Cardiac fibroblast (primary cell): ENCODE measurements around the gene HOXB2.

Source experiments
- DNase-seq, 2 donors: peaks; one replicate each; pipeline versions ENCODE4 v3.0.0 to v3.0.0-alpha.2; 2010; ENCODE audit warnings: low read depth in 2 of 2
- H3K4me3 ChIP-seq, 2 donors: replicated peaks in 1 of 2; 1 replicate in 1 of 2; 2 replicates in 1 of 2; pipeline ENCODE4 v1.5.1; 2011; ENCODE audit warnings: low read depth in 2 of 2, low read length in 2 of 2, mild to moderate bottlenecking in 2 of 2, moderate library complexity in 1 of 2
- CTCF ChIP-seq: IDR thresholded peaks from one replicate; pipeline ENCODE4 v1.5.1; 2011; ENCODE audit warnings: low read depth, mild to moderate bottlenecking, low read length, inconsistent platforms

The HOXB2 gene

DNA sequence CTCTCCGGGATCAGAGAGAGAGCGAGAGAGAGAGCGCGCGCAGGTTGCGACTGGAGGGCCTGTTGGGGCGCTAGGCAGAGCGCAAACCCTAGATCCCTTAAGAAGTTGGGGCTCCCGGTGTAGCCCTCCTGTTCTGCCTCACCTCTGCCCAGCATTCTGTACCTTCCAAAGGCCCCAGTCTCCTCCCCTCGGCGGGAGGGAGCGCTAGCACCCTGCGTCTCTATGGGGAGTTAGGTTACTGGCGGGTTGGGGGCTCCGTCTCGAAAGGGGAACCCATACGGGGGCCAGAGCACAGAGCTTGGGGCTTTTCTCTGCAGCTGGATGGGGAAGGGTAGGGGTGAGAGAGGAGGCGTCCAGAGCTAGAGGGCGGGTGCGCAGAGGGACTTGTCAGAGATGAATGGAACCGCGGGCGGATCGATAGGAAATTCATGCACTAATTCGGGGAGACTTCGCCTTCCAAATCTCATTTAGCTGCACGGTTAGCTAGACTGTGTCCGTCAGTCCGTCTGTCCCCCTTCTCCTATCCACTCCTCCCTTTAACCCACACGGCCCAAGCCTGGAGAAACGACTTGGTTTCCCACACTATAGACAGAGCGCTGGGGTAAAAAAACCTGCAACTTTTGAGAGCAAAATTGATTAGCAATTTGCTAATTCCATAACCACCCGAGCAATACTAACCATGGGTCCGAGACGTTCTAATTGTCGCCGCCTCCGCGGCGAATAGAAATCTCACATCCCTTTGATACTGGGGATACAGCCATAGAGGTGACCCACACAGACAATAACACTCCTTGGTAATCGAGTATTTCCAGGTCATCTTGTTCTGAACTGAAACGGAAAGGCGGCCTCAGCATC is 33.9 kb upstream of the HOXB2 start:
- DNase-seq, result no peak
- H3K4me3 ChIP-seq, result peak overlapping the region; percentile 28 to 57
- TF ChIP-seq CTCF, result no peak

DNA sequence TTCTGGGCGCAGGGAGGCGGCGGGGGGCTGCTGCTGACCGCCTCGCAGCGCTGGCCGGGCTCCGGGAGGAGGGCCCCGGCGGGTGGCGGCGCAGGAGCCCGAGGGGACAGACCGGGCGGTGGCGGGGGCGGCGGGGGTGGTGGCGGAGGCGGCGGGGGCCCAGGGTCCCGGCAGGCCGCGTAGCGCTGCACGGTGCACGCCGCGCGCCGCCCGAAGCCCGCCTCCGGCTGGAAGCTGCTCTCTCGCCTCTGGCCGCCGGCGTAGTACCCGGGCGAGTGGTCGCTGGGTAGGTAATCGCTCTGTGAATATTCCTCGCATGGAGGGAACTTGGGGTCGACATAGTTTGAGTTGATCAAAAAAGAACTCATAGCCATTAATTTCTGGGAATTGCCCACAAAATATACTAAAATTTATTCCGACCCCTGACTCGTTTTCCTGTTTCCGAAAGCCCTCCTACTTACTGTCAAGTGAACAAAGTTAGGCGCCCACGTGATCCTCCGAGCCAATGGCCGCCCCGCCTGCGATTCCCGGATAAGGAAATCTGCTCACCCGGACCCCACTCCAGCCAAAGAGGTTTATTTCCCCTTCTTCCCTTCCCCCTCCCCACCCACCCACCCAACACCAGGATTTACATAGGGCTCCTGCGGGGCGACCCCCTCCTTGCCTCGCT is 33.2 kb upstream of the HOXB2 start, which contains the start of gene HOXB4:
TSS of gene HOXB4 (minus strand) at position 405 of the 670 bp plus-strand sequence. CDS start at position 374, 31 bp downstream.
- H3K4me3 ChIP-seq, result peak within 1 kb of the TSS; percentile 28 to 57
- DNase-seq, result peak; percentile 46 to 60
- TF ChIP-seq CTCF, result no peak

DNA sequence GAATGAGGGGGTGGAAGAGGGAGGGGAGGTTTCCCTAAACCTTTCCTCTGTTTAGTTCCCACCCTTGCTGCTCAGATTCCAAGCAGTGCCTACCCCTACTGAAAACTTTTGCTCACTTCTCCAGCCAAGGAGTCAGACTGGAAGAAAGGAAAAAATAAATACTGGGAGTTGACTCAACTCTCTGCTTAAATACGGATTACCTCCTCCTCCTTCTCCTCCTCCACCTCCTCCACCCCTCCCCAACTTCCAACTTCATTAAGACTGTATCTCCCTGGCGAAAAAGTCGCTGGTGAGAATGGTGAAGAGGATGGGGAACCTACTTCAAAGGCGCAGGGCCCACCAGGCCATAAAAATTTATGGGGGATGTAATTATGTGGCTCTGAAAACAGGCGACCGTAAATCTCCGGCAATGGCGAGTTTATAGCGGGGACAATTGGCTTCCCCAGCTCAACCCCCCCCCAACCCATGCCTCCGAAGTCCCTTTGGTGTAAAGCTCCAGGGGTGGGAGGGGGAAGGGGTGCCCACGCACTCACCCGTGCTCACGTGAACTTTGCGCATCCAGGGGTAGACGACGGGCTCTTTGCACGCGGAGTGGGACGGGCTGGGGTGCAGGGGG is 32.5 kb upstream of the HOXB2 start:
- DNase-seq, result no peak
- TF ChIP-seq CTCF, result no peak
- H3K4me3 ChIP-seq, result peak overlapping the region; percentile 25 to 57

GRCh38 chr17:48576479-48577309 is 31.8 kb upstream of the HOXB2 start:
- TF ChIP-seq CTCF, result no peak
- peak in 1 of 2 donors; percentile 40 for DNase-seq
- H3K4me3 ChIP-seq, result peak overlapping the region; percentile 25 to 57

DNA sequence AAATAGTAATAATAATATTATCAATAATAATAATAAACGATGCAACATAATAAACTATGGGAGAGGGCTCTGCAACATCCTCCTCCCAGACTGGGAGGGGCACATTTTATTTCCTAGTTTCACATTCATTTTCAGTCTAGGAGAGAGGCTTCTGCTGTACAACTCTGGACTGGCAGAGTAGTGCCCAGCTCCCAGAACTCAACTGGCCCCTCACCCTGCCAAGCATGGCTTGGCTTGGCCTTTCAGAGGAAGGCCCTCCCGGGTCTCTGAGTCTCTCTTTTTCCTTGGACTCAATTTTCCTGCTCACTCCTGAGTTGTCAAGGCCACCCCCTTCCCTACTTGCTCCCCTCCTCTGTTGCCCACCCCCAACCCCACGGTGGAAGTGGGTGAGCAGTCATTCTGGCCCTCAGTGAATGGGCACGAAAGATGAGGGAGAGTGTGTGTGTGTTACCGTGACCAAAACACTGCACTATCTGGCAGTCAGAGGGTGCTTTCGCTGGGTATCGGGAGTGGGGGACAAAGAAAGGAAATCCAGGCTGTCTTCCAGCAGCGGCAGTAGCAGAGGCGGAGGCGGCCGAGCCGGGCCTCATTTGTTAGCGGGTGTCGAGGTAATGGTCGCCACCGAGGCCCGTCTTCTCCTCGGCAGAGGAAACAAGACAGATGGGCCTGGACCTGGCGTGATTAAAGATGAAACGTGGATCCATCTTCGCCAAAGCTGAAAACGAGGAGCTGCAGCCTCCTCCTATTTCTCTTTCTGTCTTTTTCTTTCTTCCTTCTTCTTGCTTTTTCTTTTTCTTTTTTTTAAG is 31.0 kb upstream of the HOXB2 start:
- no peak for DNase-seq

More for the DNA sequence above, 31.0 kb upstream of the HOXB2 start:
- no peak overlapping the region for H3K4me3 ChIP-seq
- no peak for TF ChIP-seq CTCF
